ENCODE measurements around the gene DHX58. TPM values are rescaled to one million over a fixed set of nuclear protein-coding genes. Genes with fewer than 3 reads are reported as not detected.

Gene DHX58
- total and polyA plus RNA-seq, 10 of the 15 experiments (the other 5 are each of a cell fraction or from before 2014, with no cell fraction given): 3.5 to 69.8 (median 16.4) TPM

GRCh38 chr17:42072323-42073187, 40.0 kb downstream of the DHX58 start:
- POLR2A ChIA-PET: interaction anchor here (1.0 kb wide), 1 partner anchor 13 kb away, joined by 3 read pairs; no protein-coding TSS in a partner anchor
- BruUV-seq (replicated peaks): no TSS peak
- no peaks in the 10 kb centered on the region for H3K9me3 ChIP-seq (replicated peaks; ENCODE audit: control insufficient read depth, insufficient read depth, low read length)
- SMC1A ChIA-PET (ENCODE audit: uncharacterized antibody, unreplicated experiment): no interaction called here
- in situ Hi-C loops (cut with MboI) (no loop called here), intact Hi-C loops (cut with micrococcal nuclease; ENCODE audit: unreplicated experiment) (no loop called here)
- ATAC-seq: peak; percentile 33; the same call in 2 of the 3 replicates
- H4K20me1 ChIP-seq (ENCODE audit: control insufficient read depth, insufficient read depth): no peaks in the 10 kb centered on the region
- CTCF ChIA-PET: interaction anchor here (1.1 kb wide), 1 partner anchor 334 kb away, joined by 4 read pairs; no protein-coding TSS in a partner anchor
- peak overlapping the region; percentile 35 for H2AFZ ChIP-seq (ENCODE audit: control insufficient read depth, low read depth, low read length)
- 8% methylated on average over 47 of the region's 67 CpGs for WGBS (ENCODE audit: insufficient coverage, insufficient replicate concordance, low lambda C conversion rate, missing lambda C conversion rate)
- H3K27me3 ChIP-seq (replicated peaks in 1 of 2; ENCODE audit: control insufficient read depth in 2 of 2, insufficient read depth in 2 of 2, low read length in 1 of 2): peaks cover 9 to 11% of the 10 kb centered on the region in 2 experiments
- RAD21 ChIA-PET (ENCODE audit: unreplicated experiment): no interaction called here
- no peaks in the 10 kb centered on the region for H3K36me3 ChIP-seq (ENCODE audit: control insufficient read depth in 2 of 2, insufficient read depth in 2 of 2, low read length in 1 of 2)
- no peaks in the 10 kb centered on the region for H3K4me1 ChIP-seq (ENCODE audit: control insufficient read depth, insufficient read depth, low read length)
- H3K79me2 ChIP-seq (ENCODE audit: control insufficient read depth, insufficient read depth, low read length): no peaks in the 10 kb centered on the region
- H3K9ac ChIP-seq (ENCODE audit: control insufficient read depth, insufficient read depth, low read length): no peak overlapping the region
- no peak for FAIRE-seq
- H3K27ac ChIP-seq (ENCODE audit: control insufficient read depth, insufficient read depth): no peak overlapping the region
- H3K4me3 ChIP-seq: no peak overlapping the region
- DNase-seq (ENCODE audit: low read depth, low spot score): no peak
- peak overlapping the region; percentile 31; the same call in 1 of the 2 replicates for H3K4me2 ChIP-seq (ENCODE audit: control insufficient read depth, insufficient read depth)
- no peak for TF ChIP-seq NFXL1 (IDR thresholded peaks at IDR 0.05; ENCODE audit: borderline replicate concordance)
- TF ChIP-seq CHD2 (IDR thresholded peaks at IDR 0.05; ENCODE audit: borderline replicate concordance, low read depth, low read length): no peak
- no peak for TF ChIP-seq REST (IDR thresholded peaks at IDR 0.05; ENCODE audit: low read depth, low read length)
- TF ChIP-seq KLF5 (IDR thresholded peaks at IDR 0.05; ENCODE audit: partially characterized antibody): no peak
- TF ChIP-seq EGR1 (IDR thresholded peaks at IDR 0.05; ENCODE audit: borderline replicate concordance in 1 of 2, low read depth in 2 of 2, low read length in 2 of 2): peak in 1 of 2 experiments; percentile 17; a peak in 1 of 3 replicates
- no peak for TF ChIP-seq CHD1 (IDR thresholded peaks at IDR 0.05; ENCODE audit: low read depth, low read length)
- TF ChIP-seq HDAC2 (IDR thresholded peaks at IDR 0.05): no peak
- TF ChIP-seq ZNF274 (IDR thresholded peaks at IDR 0.05; ENCODE audit: insufficient read depth, insufficient read length): no peak
- no peak for TF ChIP-seq HSF1 (IDR thresholded peaks at IDR 0.05; ENCODE audit: low read depth, low read length)
- TF ChIP-seq SMC3 (IDR thresholded peaks at IDR 0.05; ENCODE audit: borderline replicate concordance, low read length): no peak
- no peak for TF ChIP-seq MEF2A (IDR thresholded peaks at IDR 0.05; ENCODE audit: insufficient read depth, low read depth, low read length)
- TF ChIP-seq IKZF1 (conservative IDR thresholded peaks at IDR 0.05): peak; percentile 53; the same call in 1 of the 2 replicates
- TF ChIP-seq PML (IDR thresholded peaks at IDR 0.05; ENCODE audit: low read length): no peak
- no peak for TF ChIP-seq DPF2 (IDR thresholded peaks at IDR 0.05)
- TF ChIP-seq NR2F1 (conservative IDR thresholded peaks at IDR 0.05): 0 out of 2 replicates have a peak, but pooled peaks have one; percentile 11
- no peak for TF ChIP-seq RB1 (IDR thresholded peaks at IDR 0.05; ENCODE audit: borderline replicate concordance)
- no peak for TF ChIP-seq JUNB (IDR thresholded peaks at IDR 0.05)
- peak; percentile 38; the same call in 1 of the 2 replicates for TF ChIP-seq SPI1 (IDR thresholded peaks at IDR 0.05; ENCODE audit: borderline replicate concordance, insufficient read depth, low read depth, low read length)
- TF ChIP-seq KAT2A (conservative IDR thresholded peaks at IDR 0.05; ENCODE audit: control insufficient read depth, low read depth, low read length): no peak
- no peak for TF ChIP-seq IRF4 (IDR thresholded peaks at IDR 0.05; ENCODE audit: low read depth, low read length)
- TF ChIP-seq NFYB (IDR thresholded peaks at IDR 0.05; ENCODE audit: insufficient read depth, low read depth, low read length): no peak
